Stimulated activated CD8-positive, alpha-beta memory T cell treated with anti-CD3 and anti-CD28 coated beads, Interleukin-12 subunit alpha, Interleukin-12 subunit beta, amount 100 ng/mL, for 24 hours (primary cell): ENCODE data around the gene USP37.
A peak's percentile ranks its signal among the peaks of the same experiment; 100 is the strongest.

ENCODE experiments used
- DNase-seq: peaks from one replicate; pipeline ENCODE4 v3.0.0-alpha.2; 2020; ENCODE audit errors: extremely low read depth

The USP37 gene, protein sequence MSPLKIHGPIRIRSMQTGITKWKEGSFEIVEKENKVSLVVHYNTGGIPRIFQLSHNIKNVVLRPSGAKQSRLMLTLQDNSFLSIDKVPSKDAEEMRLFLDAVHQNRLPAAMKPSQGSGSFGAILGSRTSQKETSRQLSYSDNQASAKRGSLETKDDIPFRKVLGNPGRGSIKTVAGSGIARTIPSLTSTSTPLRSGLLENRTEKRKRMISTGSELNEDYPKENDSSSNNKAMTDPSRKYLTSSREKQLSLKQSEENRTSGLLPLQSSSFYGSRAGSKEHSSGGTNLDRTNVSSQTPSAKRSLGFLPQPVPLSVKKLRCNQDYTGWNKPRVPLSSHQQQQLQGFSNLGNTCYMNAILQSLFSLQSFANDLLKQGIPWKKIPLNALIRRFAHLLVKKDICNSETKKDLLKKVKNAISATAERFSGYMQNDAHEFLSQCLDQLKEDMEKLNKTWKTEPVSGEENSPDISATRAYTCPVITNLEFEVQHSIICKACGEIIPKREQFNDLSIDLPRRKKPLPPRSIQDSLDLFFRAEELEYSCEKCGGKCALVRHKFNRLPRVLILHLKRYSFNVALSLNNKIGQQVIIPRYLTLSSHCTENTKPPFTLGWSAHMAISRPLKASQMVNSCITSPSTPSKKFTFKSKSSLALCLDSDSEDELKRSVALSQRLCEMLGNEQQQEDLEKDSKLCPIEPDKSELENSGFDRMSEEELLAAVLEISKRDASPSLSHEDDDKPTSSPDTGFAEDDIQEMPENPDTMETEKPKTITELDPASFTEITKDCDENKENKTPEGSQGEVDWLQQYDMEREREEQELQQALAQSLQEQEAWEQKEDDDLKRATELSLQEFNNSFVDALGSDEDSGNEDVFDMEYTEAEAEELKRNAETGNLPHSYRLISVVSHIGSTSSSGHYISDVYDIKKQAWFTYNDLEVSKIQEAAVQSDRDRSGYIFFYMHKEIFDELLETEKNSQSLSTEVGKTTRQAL

GRCh38 chr2:218568190-218569037 is at the start of gene USP37, which contains the start of gene CNOT9:
Gene USP37 (minus strand): TSS chr2:218568351. CDS start chr2:218558653, 9,698 bp downstream.
Gene CNOT9 (plus strand): TSS chr2:218568839. CDS start chr2:218568955, 116 bp downstream.
- peak; percentile 100 for DNase-seq

DNA sequence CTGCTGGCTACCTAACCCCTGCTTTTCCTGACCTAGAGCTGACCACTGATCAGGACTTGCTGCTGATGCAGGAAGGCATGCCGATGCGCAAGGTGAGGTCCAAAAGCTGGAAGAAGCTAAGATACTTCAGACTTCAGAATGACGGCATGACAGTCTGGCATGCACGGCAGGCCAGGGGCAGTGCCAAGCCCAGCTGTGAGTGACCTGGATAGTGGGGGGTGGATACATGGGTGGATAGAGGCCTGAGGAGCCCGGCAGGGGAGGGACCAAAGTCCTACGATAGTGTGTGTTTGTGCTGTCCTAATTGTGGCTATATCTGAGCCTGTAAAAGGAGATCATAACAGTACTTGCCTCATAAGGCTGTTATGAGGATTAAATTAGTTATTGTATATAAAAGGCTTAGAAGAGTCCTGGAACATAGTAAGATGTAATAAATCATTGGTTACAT is 47.7 kb upstream of the USP37 start:
- DNase-seq: no peak

DNA sequence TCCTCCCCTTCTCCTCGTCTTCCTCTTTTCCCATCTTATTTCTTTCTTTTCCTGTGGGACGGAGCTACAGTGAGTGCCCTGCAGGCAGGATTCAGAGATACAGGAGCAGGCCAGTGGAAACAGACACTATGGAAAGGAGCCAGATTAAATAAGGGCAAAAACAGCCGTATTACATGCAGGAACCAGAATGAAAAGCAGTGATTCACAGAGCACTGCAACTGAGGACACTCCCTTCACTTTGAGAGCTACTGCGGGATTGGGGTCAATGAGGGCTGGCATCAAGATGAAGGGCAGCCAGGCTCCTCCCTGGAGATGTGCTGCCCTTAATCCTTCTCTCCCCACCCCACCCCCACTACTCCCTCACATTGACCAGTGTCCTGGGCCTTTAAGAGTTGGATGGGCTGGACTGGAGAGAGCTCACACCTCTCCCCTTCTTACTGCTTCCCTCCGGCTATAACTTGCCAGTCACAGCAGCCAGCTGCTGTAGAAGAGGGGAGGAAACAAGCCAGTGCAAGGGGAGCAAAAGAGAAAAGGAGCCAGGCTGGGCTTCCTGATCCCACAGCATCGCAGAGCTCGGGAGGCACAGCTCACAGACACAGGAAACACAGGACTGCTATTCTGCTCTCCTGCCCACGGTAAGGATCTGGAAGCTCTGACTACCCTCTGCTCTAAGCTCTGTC is 39.4 kb upstream of the USP37 start, which contains the start of gene PLCD4:
Gene PLCD4 (plus strand): TSS at position 464 of the 680 bp plus-strand sequence. CDS start 7,841 bp downstream, outside the sequence.
- DNase-seq: no peak

DNA sequence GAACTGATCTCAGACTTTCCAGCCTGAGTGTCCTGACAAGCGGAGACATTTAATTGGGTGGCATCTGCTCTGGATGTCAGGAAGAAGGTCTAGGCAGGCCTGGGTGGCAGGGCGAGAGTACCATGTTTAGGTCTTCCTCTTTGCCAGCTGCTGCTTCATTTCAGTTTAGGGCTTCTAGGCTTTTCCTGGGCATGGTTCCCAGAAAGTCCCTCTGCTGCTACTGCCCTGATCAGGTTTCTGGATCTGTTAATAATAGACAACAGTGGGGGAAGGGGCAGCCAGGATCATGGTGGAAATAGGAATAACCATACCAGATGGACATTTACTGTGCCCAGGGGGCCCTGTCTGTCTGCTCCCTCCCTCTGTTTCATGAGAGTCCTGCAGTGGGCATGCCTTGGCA is 37.3 kb upstream of the USP37 start:
- no peak for DNase-seq

DNA sequence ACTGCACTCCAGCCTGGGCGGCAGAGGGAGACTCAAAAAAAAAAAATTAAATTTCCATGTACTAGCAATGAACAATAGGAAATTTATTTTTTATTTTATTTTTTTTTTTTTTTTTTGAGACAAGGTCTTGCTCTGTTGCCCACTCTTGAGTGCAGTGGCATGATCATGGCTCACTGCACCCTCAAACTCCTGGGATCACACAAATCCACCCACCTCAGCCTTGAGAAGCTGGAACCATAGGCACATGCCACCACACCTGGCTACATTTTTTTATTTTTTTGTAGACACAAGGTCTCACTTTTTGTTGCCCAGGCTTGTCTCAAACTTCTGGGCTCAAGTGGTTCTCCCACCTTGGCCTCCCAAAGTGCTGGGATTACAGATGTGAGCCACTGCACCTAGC is 17.4 kb upstream of the USP37 start:
- no peak for DNase-seq

DNA sequence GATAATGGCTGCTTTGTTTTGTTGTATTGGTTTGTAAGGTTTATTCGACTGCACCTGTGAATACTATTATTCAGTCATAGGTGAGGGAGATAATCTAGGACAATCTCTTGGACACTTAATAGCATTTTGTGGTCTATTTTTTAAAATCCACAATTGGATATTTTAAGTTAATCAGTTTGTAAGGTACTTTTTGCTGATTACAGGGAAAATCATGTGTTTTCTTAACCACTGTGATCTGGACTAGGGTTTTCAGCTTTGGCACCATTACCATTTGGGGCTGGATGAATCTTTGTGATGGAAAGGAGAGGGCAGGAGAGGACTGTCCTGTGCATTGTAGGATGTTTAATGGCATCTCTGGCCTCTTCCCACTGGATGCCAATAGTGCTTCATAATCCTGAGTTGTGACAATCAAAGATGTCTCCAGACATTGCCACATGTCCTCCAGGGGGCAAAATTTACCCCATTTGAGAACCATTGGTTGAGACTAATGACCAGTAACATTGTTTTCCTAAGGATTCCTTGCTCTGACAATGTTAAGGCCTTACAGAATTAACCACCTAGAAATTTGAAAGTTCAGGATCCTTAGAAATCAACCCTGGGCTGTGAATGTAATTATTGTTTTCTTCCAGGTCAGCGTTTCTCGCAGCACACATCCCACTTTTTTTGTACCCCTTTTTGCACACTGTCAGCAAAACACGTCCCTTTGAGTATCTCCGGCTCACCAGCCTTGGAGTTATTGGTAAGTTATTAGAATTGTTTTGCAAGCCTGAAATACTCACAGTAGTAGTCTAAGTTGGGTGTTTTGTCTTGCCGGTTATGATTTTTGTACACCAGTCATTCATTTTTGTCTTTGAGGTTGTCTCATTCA is 16.1 kb upstream of the USP37 start:
- DNase-seq: no peak

- DNase-seq: no peak
Observed at GRCh38 chr2:218582076-218582475, 13.9 kb upstream of the USP37 start.

DNA sequence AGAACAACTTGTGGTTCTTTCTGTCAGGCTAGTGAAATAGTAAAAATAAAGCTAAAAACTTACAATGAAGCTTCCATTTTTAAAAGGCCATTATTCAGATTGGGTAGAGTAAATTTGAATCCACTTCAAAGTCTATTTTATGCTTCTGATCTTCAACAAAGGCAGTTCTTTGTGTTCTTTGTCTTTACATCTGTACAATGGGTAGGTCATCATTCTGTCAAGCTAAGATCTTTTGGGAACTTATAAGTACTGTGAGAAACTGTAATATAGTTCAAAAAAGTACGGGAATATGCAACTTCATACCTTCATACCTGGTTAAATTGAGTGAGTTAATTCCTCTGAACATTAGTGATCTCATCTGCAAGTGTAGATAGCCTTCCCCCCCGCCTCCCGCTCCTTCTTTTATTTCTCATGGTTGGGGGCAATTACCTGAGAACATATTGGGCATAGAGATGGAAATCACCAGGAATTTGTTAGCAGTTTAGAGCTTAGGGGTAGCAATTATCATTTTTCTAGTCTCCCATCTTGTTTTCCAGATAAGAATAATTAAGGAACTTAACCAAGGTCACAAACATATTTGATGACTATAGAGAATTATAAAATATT is 10.2 kb upstream of the USP37 start:
- DNase-seq: no peak

- DNase-seq: no peak
Observed at GRCh38 chr2:218577482-218578220, 9.5 kb upstream of the USP37 start.

- no peak for DNase-seq
Observed at GRCh38 chr2:218576854-218577253, 8.7 kb upstream of the USP37 start.

- no peak for DNase-seq
Observed at GRCh38 chr2:218570850-218571249, 2.7 kb upstream of the USP37 start.

- no peak for DNase-seq
Observed at GRCh38 chr2:218569661-218570500, 1.7 kb upstream of the USP37 start.

- DNase-seq: no peak
Observed at GRCh38 chr2:218569038-218569431, 884 bp upstream of the USP37 start.

DNA sequence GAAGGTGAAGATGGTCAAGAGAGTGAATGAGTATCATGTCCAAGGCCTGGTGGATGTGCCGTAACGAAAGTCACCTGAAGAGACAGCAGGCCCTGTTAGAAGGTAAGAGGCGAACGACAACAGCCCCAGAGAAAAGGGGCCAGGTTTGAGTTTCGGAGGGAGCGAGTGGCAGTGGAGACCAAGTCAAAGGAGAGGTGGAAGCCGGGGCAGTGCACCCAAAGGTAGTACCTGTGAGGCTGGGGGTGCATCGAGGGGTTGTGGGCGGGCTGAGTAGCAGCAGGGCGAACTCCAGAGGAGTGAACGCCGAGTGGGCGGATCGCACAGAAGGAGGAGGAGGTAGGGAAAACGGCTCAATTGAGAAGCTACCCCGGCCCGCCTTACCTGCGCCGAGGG is 358 bp downstream of the USP37 start:
- peak; percentile 35 for DNase-seq

DNA sequence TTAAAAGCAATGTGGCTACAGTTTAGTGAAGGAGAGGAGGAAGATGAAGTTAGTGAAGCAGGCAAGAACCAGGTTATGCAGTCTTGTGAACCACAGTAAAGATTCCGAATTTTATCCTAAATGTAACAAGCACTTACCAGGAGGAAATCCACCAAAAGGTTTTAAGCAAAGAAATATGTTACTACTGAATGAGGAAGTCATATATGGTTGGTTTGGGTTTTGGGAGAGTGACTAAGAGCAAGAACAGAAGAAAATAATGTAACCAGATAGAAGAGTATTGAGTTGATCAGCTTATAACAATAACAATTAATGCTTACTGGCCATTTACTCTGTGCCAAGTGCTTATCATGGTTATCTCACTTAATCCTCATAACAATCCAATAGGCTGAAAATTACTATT is 1.9 kb downstream of the USP37 start:
- no peak for DNase-seq

- no peak for DNase-seq
Observed at GRCh38 chr2:218564056-218564455, 4.1 kb downstream of the USP37 start.

DNA sequence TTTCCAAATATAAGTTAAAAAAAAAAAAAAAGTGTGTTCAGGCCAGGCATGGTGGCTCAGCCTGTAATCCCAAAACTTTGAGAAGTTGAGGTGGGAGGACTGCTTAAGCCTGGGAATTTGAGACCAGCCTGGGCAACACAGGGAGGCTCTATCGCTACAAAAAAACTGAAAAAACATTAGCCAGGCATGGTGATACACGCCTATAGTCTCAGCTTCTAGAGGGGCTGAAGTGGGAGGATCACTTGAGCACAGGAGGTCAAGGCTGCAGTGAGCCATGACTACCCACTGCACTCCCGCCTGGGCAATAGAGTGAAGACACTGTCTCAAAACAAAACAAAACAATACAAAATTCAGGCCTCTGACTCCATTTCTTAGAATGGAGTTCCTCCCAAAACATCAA is 9.2 kb downstream of the USP37 start:
- no peak for DNase-seq

GRCh38 chr2:218557941-218558340 is 10.2 kb downstream of the USP37 start:
- no peak for DNase-seq
